Activated CD4-positive, alpha-beta memory T cell treated with anti-CD3 and anti-CD28 coated beads, Interleukin-2, amount 10 ng/mL, durations not matched to agents 7 days and 5 days (primary cell): ENCODE results near the gene IFNA17. TPM values are rescaled to one million over a fixed set of nuclear protein-coding genes. Genes with fewer than 3 reads are reported as not detected.
A peak's percentile ranks its signal among the peaks of the same experiment; 100 is the strongest.
"Not testable (repeated sequence)": the region's sequence is repeated elsewhere in the genome, so short reads cannot be mapped to it uniquely, and the experiment has no call there.

Source experiments
- CTCF ChIA-PET: fragments of 350-600 bp; sonication (Branson Sonifier 250); formaldehyde crosslinking; loops from one replicate; lab custom pipeline; 2021; ENCODE audit warnings: antibody characterized with exemption, inconsistent platforms; lab: Charles Lee
- POLR2A ChIA-PET: fragments of 350-600 bp; sonication (Branson Sonifier 250); formaldehyde crosslinking; loops from one replicate; lab custom pipeline; 2021; ENCODE audit warnings: antibody characterized with exemption; lab: Charles Lee
- DNase-seq: peaks from one replicate; pipeline ENCODE4 v3.0.0-alpha.2; 2020
- H3K27ac Mint-ChIP-seq: one replicate; pipeline ENCODE4 v1.8.0; 2021; ENCODE audit warnings: mild to moderate bottlenecking, mixed read lengths
- H3K27me3 Mint-ChIP-seq: one replicate; pipeline ENCODE4 v1.8.0; 2021; ENCODE audit warnings: mixed read lengths
- H3K36me3 Mint-ChIP-seq: one replicate; pipeline ENCODE4 v1.8.0; 2021; ENCODE audit warnings: low read depth, mixed read lengths
- H3K4me1 Mint-ChIP-seq: one replicate; pipeline ENCODE4 v1.8.0; 2021; ENCODE audit warnings: mixed read lengths
- H3K4me3 Mint-ChIP-seq: one replicate; pipeline ENCODE4 v1.8.0; 2021; ENCODE audit warnings: mild to moderate bottlenecking, mixed read lengths
- H3K9me3 Mint-ChIP-seq: one replicate; pipeline ENCODE4 v1.8.0; 2021; ENCODE audit warnings: mixed read lengths
- total RNA-seq, 2 experiments: library from RNA; stranded (reverse); gene quantifications; one replicate each; pipeline ENCODE4 v1.2.3, GENCODE V29; 2021

Gene IFNA17
- total RNA-seq, 2 experiments from 2014 or later, result not detected

DNA sequence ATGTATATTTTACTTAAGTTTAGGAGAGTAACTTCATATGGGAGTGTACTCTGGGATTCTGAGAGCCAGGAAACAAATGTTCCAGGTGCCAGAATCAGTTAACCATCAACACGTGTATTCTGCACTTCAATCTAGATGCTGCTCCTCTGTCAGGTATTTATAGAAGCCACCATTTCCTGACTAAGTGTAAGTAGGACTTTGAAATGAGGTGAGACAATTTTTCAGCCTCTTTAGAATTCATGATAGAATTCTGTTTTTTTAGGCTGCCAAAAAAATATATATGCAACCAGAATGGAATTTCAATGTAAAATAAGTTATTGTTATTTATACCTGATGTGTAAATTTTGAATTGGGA, 8.3 kb upstream of the IFNA17 start:
- H3K9me3 Mint-ChIP-seq, H3K4me1 Mint-ChIP-seq, POLR2A ChIA-PET, H3K36me3 Mint-ChIP-seq, H3K27ac Mint-ChIP-seq, H3K4me3 Mint-ChIP-seq, DNase-seq: not testable (repeated sequence)
- peaks cover 29% of the 10 kb centered on the region for H3K27me3 Mint-ChIP-seq
- CTCF ChIA-PET, result interaction anchor here (0.7 to 2.0 kb wide), 10 partner anchors 13 to 220 kb away, joined by 3 to 9 read pairs (median 4); no protein-coding TSS in a partner anchor

DNA sequence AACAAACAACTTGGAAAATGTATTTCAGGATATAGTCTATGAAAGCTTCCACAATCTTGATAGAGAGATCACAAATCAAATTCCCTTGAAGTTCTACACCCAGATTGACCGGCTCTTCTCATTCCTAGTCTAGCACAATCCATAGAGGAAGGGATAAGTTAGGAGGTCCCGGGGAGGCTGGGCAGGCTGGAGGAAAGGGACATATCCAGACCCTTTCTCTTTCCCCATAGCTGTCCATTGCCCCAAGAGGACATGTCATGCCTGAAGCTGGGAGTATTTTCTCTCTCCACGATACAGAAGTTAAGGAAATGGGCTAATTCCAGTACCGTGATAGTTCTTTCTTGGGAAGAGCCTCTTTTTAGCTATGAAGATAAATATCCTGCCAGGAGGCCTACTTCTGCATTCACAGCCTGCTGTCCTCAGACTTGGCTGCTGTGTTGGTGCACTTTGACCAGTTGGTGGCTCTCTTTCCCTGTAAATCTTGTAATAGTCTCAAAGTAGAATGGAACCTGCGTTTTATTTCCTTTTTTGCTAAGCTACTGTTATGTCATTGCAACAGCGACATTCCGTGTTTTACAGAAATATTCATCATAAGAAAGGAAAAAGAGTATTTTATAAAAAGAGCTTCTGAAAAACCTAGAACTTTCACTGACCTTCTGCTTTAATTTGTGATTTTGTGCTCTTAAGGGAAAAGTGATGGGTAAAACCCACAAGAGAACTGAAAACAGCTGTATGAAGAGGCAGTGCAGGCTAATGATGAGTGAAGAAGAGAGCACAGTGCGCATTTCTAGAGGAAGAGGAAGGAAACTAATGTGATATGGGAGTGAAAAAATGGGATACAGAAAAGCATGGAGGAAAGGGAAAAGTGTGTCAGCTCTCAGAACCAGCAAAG, 7.7 kb upstream of the IFNA17 start:
- H3K27ac Mint-ChIP-seq, H3K36me3 Mint-ChIP-seq, H3K4me3 Mint-ChIP-seq, POLR2A ChIA-PET, DNase-seq, H3K4me1 Mint-ChIP-seq, H3K9me3 Mint-ChIP-seq: not testable (repeated sequence)
- peaks cover 26% of the 10 kb centered on the region for H3K27me3 Mint-ChIP-seq
- CTCF ChIA-PET, result interaction anchor here (0.6 to 2.0 kb wide), 13 partner anchors 14 to 553 kb away, joined by 3 to 9 read pairs (median 4); no protein-coding TSS in a partner anchor

DNA sequence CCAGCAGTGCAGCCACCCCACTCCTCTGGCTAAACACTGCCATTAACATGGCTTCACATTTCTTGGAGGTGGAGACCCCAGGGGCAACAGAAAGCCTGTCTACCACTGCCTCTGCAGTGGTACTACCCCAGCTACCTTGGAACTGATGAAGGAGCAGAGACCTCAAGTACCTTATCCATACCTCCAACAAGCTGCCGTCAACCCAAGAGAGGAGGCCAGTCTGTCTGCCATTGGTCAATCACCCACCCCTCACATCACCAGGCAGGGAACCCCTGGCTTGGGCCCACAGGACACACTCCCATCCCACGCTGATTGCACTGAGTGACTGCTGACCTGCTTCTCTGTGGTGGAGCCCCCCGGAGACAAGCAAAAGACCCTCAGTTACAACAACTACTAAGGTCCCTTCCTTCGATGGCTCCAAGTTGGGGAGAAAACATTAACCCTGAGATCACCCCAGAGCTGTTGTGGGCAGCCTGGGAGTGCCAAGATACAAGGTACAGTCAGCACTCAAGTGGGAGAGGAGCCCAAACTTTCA, 6.2 kb upstream of the IFNA17 start:
- no peak overlapping the region for H3K4me3 Mint-ChIP-seq
- DNase-seq, result no peak
- H3K27me3 Mint-ChIP-seq, result peaks cover 22% of the 10 kb centered on the region
- ChIA-PET CTCF (interaction anchor here (1.7 to 2.0 kb wide), 3 partner anchors 19 to 162 kb away, joined by 3 to 9 read pairs (median 3); no protein-coding TSS in a partner anchor), POLR2A (no interaction called here)
- H3K9me3 Mint-ChIP-seq, result no peaks in the 10 kb centered on the region
- no peak overlapping the region for H3K27ac Mint-ChIP-seq
- no peaks in the 10 kb centered on the region for H3K36me3 Mint-ChIP-seq
- peaks cover 5% of the 10 kb centered on the region for H3K4me1 Mint-ChIP-seq

DNA sequence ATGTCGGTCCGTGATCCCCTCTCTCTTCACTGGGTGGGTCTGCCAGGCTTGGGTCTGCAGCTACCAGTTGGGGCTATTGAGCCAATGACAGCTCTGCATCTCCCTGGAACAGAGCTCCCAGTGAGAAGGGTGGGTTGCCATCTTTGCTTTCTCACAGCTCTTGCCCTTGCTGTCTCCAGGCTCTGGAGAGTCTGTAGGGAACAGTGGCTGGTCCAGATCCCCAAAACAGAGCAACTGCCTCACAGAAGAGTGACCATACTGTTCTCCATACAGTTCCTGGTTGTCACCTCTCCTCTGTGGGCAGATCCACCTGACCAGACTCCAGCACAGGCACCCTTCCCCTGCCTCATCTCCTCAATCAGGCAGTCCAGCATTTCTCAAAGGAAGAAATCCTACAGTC, 5.2 kb upstream of the IFNA17 start:
- Mint-ChIP-seq H3K27me3 (peaks cover 17% of the 10 kb centered on the region), H3K9me3 (no peaks in the 10 kb centered on the region), H3K27ac (no peak overlapping the region), H3K4me3 (no peak overlapping the region), H3K36me3 (no peaks in the 10 kb centered on the region), H3K4me1 (peaks cover 5% of the 10 kb centered on the region)
- POLR2A ChIA-PET, result no interaction called here
- no peak for DNase-seq
- CTCF ChIA-PET, result no interaction called here

DNA sequence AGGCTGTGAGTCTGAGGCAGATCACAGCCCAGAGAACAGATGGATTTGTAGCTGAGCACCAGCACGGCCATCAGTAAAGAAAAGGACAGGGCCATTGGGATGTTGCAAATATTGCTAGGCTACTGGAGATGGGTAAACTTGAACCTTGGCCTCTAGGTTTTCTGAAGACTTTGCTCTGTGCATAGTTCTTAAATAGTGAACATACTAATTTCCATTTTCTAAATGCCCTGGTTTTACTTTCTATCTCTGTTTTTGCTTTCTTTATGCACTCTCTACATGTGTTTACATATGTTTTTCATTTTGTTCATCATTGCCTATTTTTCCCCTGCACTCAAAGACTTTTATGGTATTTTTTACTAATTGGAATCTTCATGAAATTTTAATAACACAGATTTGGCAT, 10.8 kb downstream of the IFNA17 start, which contains the start of gene IFNA16:
TSS of gene IFNA16 (minus strand) at position 101 of the 400 bp plus-strand sequence. CDS start at position 95, 6 bp downstream.
- H3K9me3 Mint-ChIP-seq, H3K4me3 Mint-ChIP-seq, H3K27ac Mint-ChIP-seq, POLR2A ChIA-PET, CTCF ChIA-PET, H3K36me3 Mint-ChIP-seq, H3K4me1 Mint-ChIP-seq, DNase-seq: not testable (repeated sequence)
- H3K27me3 Mint-ChIP-seq, result peaks cover 40% of the 10 kb centered on the region

DNA sequence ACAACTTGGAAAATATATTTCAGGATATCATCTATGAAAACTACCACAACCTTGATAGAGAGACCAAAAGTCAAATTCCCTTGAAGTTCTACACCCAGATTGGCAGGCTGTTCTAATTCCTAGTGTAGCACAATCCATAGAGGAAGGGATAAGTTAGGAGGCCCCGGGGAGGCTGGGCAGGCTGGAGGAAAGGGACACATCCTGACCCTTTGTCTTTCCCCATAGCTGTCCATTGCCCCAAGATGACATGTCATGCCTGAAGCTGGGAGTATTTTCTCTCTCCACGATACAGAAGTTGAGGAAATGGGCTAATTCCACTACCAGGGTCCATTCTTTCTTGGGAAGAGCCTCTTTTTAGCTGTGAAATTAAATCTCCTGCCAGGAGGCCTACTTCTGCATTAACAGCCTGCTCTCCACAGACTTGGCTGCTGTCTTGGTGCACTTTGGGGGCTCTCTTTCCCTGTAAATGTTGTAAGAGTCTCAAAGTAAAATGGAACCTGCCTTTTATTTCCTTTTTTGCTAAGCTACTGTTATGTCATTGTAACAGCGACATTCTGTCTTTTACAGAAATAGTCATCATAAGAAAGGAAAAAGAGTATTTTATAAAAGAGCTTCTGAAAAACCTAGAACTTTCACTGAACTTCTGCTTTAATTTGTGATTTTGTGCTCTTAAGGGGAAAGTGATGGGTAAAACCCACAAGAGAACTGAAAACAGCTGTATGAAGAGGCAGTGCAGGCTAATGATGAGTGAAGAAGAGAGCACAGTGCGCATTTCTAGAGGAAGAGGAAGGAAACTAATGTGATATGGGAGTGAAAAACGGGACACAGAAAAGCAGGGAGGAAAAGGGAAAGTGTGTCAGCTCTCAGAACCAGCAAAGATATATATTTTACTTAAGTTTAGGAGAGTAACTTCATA, 14.4 kb downstream of the IFNA17 start:
- CTCF ChIA-PET, result interaction anchor here (0.7 to 2.2 kb wide), 7 partner anchors 10 to 182 kb away, joined by 3 to 10 read pairs (median 4); no protein-coding TSS in a partner anchor
- Mint-ChIP-seq H3K27me3 (peaks cover 21% of the 10 kb centered on the region), H3K4me3 (peak overlapping the region; percentile 17)
- H3K9me3 Mint-ChIP-seq, DNase-seq, H3K4me1 Mint-ChIP-seq, H3K27ac Mint-ChIP-seq, H3K36me3 Mint-ChIP-seq, POLR2A ChIA-PET: not testable (repeated sequence)

DNA sequence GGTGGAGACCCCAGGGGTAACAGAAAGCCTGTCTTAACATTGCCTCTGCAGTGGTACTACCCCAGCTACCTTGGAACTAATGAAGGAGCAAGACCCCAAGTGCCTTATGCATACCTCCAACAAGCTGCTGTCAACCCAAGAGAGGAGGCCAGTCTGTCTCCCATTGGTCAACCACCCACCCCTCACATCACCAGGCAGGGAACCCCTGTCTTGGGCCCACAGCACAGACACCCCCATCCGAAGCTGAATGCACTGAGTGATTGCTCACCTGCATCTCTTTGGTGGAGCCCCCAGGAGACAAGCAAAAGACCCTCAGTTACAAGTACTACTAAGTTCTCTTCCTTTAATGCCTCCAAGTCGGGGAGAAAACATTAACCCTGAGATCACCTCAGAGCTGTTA, 15.9 kb downstream of the IFNA17 start:
- H3K9me3 Mint-ChIP-seq, H3K4me1 Mint-ChIP-seq, H3K27ac Mint-ChIP-seq, H3K4me3 Mint-ChIP-seq, DNase-seq, POLR2A ChIA-PET, H3K36me3 Mint-ChIP-seq: not testable (repeated sequence)
- CTCF ChIA-PET, result interaction anchor here (1.1 to 2.2 kb wide), 3 partner anchors 9 to 29 kb away, joined by 4 to 10 read pairs (median 6); no protein-coding TSS in a partner anchor
- peaks cover 18% of the 10 kb centered on the region for H3K27me3 Mint-ChIP-seq

DNA sequence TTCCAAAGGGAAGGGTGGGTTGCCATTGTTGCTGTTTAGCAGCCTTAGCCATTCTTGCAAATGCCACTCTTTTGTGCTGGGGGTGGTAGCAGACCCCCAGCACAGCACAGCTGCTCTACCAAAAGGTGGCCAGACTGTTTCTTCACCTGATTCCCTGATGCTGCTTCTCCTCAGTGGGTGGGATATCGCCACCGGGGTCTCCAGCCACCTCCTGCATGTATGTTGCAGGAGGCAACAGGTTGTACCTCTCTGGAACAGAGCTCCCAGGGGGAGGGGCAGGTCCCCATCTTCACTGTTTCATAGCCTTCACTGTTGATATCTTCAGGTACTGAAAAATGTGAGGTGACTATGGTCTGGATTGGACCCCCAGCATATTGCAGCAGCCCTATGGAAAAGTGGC, 17.2 kb downstream of the IFNA17 start:
- peaks cover 20% of the 10 kb centered on the region for H3K27me3 Mint-ChIP-seq
- H3K27ac Mint-ChIP-seq, DNase-seq, H3K4me3 Mint-ChIP-seq, H3K36me3 Mint-ChIP-seq, POLR2A ChIA-PET, H3K4me1 Mint-ChIP-seq, H3K9me3 Mint-ChIP-seq: not testable (repeated sequence)
- CTCF ChIA-PET, result interaction anchor here (0.6 to 1.6 kb wide), 2 partner anchors 15 to 236 kb away, joined by 3 to 6 read pairs; no protein-coding TSS in a partner anchor

DNA sequence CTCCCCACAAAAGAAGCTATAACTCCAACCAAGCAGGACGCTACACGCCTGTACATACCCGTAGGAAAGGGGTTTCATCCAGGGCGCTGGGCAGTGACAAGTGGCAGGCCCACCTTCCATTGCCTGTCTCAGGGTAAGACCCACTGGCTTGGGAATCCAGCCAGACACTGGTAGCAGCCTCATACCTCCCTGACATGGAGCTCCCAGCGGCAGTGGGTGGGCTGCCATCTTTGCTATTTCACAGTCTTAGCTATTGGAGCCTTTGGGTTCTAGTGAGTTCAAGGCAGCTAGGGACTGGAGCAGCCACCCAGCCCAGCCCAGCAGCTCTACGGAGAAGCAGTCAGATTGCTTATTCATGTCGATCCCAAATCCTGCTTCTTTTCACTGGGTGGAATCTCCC, 17.7 kb downstream of the IFNA17 start:
- Mint-ChIP-seq H3K36me3 (no peaks in the 10 kb centered on the region), H3K27ac (no peak overlapping the region), H3K9me3 (no peaks in the 10 kb centered on the region), H3K4me3 (no peak overlapping the region), H3K4me1 (peaks cover 6% of the 10 kb centered on the region), H3K27me3 (peaks cover 21% of the 10 kb centered on the region)
- CTCF ChIA-PET, result interaction anchor here (0.6 to 1.6 kb wide), 2 partner anchors 15 to 237 kb away, joined by 3 to 6 read pairs; no protein-coding TSS in a partner anchor
- DNase-seq, result no peak
- POLR2A ChIA-PET, result no interaction called here

DNA sequence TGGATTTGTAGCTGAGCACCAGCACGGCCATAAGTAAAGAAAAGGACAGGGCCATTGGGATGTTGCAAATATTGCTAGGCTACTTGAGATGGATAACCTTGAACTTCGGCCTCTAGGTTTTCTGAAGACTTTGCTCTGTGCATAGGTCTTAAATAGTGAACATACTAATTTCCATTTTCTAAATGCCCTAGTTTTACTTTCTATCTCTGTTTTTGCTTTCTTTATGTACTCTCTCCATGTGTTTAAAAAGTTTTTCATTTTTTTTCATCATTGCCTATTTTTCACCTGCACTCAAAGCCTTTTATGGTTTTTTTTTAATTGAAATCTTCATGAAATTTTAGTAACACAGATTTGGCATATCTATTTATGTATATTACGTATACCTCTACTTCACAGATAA, 21.0 kb downstream of the IFNA17 start, which contains the start of gene IFNA10:
TSS of gene IFNA10 (minus strand) at position 101 of the 400 bp plus-strand sequence. CDS start at position 55, 46 bp downstream.
- H3K27me3 Mint-ChIP-seq, result peaks cover 27% of the 10 kb centered on the region
- POLR2A ChIA-PET, DNase-seq, H3K36me3 Mint-ChIP-seq, H3K9me3 Mint-ChIP-seq, H3K4me3 Mint-ChIP-seq, H3K27ac Mint-ChIP-seq, H3K4me1 Mint-ChIP-seq: not testable (repeated sequence)
- CTCF ChIA-PET, result interaction anchor here (0.5 to 0.9 kb wide), 2 partner anchors 12 to 112 kb away, joined by 4 read pairs; no protein-coding TSS in a partner anchor

DNA sequence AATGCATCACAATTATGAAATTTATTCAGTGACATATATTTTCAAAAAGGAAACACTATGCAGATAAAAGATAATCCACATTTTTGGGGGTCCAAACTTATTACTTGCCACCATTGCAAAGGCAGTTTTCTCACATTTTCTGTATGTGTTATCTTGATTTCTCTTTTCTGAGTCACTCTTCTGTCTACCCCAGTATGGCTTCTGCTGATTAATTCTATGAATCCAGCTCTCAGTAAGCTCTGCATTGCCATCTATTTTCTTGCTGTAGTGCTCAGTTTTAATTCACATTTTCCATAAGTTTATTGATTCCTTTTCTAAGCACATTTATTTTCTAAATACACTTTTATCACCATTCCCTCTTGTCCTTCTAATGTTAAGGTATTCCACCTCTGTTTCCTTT, 22.8 kb downstream of the IFNA17 start:
- Mint-ChIP-seq H3K36me3 (no peaks in the 10 kb centered on the region), H3K4me1 (peaks cover 4% of the 10 kb centered on the region), H3K9me3 (no peaks in the 10 kb centered on the region), H3K27ac (no peak overlapping the region), H3K4me3 (no peak overlapping the region), H3K27me3 (peaks cover 40% of the 10 kb centered on the region)
- CTCF ChIA-PET, result no interaction called here
- DNase-seq, result no peak
- POLR2A ChIA-PET, result no interaction called here

DNA sequence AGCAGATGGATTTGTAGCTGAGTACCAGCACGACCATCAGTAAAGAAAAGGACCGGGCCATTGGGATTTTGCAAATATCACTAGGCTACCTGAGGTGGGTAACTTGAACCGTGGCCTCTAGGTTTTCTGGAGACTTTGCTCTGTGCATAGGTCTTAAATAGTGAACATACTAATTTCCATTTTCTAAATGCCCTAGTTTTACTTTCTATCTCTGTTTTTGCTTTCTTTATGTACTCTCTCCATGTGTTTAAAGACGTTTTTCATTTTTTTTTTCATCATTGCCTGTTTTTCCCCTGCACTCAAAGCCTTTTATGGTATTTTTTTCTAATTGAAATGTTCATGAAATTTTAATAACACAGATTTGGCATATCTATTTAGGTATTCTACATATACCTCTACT, 25.9 kb downstream of the IFNA17 start, which contains the start of gene IFNA7:
TSS of gene IFNA7 (minus strand) at position 101 of the 400 bp plus-strand sequence. CDS start at position 61, 40 bp downstream.
- not testable (repeated sequence) for H3K9me3 Mint-ChIP-seq
- H3K27me3 Mint-ChIP-seq, result peaks cover 49% of the 10 kb centered on the region

More for the DNA sequence above, 25.9 kb downstream of the IFNA17 start, which contains the start of gene IFNA7:
- H3K4me3 Mint-ChIP-seq, DNase-seq, CTCF ChIA-PET, H3K36me3 Mint-ChIP-seq, H3K27ac Mint-ChIP-seq, H3K4me1 Mint-ChIP-seq, POLR2A ChIA-PET: not testable (repeated sequence)
